GM18499 (cell line): ENCODE results near the gene SPDYE4.
A peak's percentile ranks its signal among the peaks of the same experiment; 100 is the strongest.
"Not testable (repeated sequence)": the region's sequence is repeated elsewhere in the genome, so short reads cannot be mapped to it uniquely, and the experiment has no call there.

Experiments used
- ATAC-seq: cut with Tn5 transposase; IDR thresholded peaks from one replicate; pipeline ENCODE4 v1.9.1; 2021; ENCODE audit warnings: moderate number of reproducible peaks; ENCODE audit not compliant: insufficient read depth, unreplicated experiment

Gene SPDYE4, protein sequence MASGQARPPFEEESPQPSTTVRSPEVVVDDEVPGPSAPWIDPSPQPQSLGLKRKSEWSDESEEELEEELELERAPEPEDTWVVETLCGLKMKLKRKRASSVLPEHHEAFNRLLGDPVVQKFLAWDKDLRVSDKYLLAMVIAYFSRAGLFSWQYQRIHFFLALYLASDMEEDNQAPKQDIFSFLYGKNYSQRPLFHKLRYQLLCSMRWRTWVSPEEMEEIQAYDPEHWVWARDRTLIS

DNA sequence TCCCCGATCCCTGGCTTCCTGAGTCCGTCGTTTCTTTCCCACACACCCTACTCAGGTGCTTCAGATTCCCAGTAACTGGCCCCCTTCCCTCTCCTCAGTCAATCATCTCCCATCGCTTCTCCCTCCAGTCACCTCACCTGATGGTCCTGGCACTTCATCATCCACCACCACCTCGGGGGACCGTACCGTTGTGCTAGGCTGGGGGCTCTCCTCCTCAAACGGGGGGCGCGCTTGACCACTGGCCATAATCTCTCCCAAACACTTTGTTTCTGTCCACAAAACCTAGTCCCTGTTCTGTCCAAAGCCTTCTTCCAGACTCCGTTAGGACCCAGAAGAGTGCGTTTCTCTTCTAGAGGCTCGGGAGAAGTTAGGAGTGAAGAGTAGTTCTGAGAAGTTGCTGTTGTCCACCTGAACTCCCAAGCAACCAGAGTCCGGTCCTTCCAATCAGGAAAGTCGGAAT, at the start of gene SPDYE4:
Gene SPDYE4 (minus strand): TSS at position 410 of the 460 bp plus-strand sequence. CDS start 164 bp downstream, at position 246.
- no peak for ATAC-seq

DNA sequence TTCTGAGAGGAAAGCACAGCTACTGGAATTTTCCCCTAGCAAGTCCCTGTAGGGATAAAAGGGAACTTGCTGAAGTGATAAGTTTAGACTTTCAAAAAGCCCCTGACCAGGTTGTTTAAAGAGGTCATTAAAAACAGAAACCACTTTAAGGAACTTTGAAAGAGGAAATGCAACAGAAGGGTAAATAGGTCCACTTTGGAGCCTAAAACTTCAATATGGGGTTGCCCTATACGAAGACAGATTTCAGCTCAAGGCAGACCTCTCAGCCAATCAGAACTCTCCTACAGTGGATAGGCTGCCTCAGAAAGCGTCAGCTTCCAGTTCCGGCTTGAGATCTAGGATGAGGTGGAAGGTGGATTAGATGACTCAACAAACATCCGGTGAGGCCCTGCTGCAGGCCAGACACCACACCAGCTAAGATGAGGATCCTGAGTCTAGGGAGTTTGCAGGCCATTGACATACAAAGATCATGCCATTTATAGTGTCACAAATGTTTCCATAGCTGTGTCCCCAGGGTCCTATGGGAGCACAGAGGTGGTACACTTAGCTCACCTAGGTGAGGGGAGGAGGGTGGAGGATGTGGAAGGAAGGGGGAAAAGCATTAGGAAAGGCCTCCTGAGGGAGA, 48.7 kb upstream of the SPDYE4 start:
- peak; percentile 65 for ATAC-seq

DNA sequence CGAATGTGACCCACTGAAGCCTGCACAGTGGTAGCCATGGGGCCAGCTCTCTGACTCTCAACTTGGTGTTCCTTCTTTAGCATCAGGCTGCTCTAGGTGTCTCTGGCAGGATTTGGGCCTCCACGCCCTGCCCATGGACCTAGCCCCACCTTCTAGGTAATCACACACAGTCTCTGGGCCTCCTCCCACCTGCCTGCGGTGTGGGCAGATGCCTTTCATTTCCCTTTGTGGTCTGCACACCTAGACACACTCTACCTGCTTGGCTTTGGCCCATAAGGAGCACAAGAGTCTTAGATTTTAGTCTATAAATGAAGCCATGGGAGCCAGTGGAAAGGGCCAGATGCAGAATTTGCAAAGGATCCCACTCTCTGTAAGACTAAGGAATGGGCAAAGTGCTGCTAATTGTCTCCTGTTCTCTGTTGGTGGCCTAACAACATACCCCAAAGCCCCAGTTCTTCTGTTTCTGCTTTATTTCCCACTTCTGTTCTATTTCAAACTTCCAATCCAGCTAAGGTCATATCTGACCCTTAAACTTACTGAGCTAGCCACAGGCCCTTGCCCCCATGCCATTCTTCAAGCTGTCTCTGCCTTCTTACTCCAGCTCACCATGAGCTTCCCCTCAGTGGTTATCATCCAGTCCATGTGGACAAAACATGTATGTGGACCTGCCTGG, 48.0 kb upstream of the SPDYE4 start:
- no peak for ATAC-seq

DNA sequence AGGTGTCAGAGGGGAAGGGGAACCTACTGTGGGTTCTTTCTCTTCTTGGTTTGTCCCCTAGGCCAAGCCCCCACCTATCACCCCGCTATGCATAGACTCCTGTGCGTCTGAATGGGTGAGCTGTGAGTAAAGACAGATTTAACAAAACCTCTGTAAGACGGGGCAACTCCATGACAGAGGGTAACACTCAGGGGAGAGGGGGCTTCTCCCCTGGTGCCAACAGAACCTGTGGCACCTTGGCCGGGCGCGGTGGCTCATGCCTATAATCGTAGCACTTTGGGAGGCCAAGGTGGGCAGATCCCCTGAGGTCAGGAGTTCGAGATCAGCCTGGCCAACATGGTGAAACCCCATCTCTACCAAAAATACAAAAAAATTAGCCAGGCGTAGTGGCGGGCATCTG, 47.0 kb upstream of the SPDYE4 start:
- ATAC-seq: not testable (repeated sequence)

DNA sequence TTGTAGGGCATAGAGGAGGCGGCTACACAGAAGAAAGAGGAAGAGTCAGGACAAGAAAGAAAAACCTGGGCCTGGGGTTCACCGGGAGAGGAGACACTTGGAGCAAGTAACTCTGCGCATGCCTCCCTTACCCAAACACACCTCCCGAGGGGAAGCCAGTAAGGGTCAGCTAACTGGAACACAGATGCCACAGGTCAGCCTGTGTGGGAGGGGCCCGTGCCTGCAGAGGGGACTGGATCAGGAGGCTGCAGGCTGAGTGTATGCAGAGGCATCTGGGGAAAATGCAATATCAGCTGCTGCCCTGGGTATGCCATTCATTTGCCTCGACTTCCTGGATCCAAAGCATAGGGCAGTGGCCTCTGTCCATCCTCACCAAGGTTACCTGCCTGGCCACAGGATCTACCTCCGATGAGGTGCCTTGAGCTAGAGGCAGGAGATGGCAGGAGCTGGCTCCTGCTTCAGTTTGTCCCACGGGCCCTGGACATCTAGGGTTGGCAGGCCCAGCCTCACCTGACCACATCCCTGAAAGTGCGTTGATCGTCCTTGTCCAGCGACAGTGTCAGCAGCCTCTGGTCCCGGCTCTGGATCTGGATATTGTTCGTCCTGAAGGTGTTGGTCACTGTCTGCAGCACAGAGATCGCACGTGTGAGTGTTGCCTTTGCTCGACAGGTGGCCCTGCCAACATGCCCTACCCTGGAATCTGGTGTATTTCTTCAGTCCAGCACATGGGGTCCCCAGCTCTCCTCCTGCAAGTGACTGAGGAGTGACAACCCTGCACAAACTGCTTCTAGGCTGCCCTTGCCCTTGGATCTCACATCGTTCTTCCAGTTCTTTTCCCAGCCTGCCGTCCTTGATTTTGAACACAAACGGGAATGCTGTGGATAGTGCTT, 45.4 kb upstream of the SPDYE4 start:
- ATAC-seq: no peak

DNA sequence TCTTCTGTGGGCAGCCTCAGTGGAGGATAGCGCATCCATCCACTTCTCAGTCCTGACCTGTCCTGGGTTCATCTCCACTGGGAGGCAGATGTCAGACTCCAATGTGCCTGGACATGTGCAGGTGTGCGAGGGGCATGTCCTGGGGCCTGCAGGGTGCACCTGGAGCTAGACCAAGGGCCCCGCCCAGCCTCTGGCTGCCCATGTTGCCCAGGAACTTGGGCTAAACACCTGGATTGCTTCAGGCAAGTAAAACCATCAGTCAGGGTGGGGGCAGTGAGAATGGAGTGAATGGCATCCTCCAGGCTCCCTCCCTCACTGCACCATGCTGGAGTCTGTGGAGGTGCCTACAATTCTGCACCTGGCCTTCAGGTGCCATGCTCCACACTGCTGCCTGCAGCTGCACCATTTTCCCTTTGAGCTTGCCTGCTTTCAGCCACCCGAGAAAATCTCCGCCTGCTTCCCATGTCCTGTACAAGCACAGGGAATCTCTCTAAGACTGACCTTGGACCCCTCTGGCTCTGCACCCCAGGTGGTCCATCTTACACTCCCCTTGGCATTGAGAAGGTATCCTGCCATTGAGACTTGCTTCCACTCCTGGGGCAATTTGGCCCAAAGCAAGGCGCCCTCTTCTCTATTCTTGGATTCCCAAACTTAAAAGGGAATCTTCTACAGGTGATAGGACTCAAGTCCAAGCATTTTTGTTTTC, 42.9 kb upstream of the SPDYE4 start:
- ATAC-seq: no peak

DNA sequence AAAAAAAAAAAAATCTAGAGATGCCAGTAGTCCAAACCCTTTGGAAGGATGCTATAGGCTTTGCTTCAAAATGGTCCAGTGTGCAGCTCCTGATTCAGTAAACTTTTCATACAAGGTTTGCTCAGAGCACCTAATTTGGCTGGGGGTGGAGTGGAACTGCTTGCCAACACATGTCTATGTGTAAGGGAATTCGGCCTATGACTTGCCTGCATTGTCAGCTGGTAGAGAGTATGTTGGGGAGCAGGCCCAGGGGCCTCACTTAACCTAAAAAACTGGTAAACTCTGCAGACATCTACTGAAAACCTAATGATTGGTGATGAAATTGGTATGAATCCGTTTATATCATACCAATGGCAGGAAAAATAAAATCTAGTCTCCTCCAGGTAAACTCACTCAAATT, 42.3 kb upstream of the SPDYE4 start:
- no peak for ATAC-seq

DNA sequence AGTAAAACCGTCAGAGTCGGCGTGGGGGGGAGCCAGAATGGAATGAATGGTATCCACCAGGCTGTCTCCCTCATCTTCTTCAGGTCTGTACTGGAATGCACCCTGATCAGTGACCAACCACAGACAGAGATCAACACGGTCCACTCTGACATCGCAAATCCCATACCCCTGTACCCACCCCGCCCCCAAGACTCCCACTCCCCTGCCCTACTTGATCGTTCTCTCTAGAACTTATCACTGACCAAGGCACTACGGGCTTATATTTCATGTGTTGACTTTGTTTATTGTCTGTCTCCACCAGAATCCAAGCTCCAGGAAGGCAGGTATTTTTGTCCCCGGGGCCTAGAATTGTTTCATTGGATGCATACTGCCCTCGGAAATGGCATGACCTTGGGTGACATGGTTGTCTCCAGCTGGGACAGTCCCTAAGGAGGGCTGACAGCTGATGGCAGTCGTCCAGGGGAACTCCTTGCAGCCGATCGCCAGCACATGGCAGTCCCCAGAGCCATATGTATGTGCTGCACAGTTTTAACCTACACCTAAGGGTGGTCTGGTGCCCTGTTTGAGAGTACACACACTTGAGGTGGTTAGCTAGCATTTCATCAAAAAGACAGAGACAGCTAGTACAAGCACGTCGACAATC, 41.3 kb upstream of the SPDYE4 start:
- ATAC-seq: no peak

DNA sequence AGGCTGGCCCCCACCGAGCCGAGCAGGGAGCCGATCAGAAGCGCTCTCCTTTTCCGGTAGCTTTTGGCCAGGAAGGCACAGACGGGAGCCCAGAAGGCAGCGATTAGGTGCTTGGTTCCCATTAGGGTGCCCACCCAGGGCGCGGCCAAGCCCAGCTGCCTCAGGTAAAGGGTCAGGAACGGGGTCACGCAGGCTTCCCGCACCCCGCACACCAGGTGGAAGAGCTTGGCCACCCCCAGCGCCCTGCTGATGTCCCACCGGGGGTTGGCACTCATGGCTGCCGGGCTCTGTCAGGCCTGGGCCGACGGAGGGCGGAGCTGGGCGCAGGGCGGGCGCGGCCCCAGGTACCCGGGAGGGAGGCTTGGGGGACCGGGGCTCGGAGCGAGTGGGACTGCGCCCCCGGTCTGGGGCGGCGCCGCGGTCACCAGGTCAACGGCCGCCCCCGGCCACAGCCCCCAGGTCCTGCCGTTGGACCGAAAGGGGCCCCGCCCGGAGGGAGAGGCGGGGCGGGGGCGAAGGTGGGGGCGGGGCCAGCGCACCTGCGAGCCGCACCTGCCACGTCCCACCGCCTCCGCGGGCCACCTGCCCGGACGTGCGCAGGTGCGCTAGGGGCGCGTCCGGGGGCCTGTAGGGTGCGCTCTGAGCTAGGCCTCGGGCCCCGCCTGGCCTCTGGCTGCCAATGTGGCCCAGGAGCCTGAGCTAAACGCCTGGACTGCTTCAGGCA, 40.7 kb upstream of the SPDYE4 start, which contains the start of gene MFSD6L:
Gene MFSD6L (minus strand): TSS at position 520 of the 724 bp plus-strand sequence. CDS start 245 bp downstream, at position 275.
- no peak for ATAC-seq

DNA sequence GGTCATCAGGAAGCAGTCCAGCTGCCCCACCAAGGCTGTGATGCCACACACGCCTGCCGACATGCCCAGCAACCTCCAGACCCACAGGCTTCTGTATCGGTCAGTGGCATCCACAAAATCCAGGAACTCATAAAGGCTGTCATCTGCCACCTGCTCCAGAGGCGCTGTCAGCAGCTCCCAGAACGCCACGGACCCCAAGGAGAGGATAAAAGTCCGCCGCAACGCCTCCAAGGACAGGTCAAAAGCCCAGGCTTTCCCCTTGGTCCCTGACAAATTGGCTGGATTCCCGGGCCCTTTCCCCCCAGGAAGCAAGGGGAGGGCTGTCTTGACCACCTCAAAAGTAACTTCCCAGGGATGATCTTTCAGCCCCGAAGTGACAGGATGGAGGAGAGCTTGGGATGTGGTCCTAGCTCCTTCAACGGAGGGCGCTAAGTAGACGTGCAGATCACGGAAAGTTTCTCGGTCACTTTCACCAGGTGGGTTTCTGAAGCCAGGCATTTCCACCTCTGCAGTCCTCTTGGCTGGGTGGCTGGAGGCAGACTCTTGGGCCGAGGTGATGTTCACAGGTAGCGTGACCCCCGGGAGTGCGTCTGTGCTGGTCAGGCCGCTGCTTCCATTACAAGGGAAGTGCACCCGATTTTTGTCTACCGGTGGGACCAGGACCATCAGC, 40.0 kb upstream of the SPDYE4 start:
- no peak for ATAC-seq

DNA sequence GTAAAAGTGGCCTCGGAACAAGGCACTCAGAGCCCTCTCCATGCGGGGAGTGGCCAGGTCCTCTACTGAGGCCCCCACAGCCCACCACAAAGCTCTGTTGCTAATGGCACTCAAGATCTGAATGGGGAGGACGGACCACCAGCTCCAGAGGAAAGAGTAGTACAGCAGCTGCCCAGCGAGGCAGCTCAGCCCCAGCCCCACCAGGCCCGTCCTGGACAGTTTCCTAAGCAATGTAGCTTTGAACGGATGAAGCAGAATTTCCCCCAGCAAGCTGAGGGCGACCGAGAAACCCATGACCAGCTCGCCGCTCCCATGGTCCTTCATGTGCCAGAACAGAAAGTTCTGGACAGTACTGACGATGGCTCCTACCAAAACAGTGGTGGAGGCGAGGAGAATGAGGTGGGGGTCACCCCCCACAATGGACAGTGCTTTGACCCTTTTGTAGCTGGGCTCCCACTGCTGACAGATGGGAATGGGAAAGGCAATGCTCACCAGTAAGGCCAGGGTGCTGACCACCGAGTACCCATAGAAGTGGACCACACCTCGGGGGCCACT, 39.4 kb upstream of the SPDYE4 start:
- no peak for ATAC-seq

DNA sequence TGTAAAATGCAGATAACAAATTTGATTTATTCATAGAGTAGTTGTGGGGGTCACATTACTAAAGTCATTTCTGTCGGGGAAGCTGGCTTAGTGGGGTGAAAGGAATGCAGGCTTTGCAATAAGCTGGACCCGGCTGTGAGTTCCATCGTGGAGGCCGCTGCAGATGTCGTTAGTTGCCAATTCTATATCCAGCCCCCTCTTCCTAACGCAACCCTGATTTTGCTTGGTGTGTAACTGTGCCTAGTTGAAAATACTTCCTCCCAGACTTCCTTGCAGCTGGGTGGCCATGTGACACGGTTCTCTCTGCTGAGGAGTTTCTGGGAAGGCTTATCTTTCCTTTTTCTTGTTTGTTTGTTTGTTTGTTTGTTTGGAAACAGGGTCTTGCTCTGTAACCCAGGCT, 36.3 kb upstream of the SPDYE4 start:
- no peak for ATAC-seq

DNA sequence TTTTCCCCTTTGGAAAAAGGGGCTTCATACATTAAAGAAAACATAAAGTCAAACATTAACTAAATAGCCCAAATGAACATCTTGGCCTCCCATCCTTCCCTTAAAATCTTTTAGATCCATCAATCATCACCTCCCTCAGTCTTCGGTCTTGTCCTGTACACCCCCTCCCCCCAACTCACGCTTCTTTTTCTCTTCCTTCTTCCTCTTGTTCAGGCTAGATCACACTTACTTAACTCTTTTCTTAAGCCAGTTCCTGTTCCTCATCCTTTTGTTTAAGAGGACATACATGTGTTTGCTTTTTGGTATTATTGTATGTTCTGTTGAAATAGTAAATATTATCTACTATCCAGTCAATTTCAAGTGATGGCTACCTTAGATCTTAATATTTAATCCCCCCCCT, 35.3 kb upstream of the SPDYE4 start:
- no peak for ATAC-seq

DNA sequence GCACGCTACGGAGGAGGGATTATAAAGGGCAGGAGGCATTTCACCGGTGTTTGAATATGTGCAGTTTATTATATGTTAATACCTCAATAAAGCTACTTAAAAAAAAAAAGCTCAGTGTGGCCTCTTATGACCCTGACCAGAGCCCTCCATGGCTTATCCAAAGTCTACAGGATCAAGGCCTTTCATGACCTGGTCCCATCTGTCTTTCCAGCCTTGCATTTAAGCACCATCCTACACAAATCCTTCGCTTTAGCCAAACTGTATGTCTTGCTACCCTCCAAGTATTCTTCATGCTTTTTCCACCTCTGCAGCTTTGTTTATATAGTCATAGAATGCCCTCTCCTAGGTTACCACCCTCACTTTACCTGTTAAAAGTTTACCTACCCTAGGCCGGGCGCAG, 34.3 kb upstream of the SPDYE4 start:
- ATAC-seq: no peak

DNA sequence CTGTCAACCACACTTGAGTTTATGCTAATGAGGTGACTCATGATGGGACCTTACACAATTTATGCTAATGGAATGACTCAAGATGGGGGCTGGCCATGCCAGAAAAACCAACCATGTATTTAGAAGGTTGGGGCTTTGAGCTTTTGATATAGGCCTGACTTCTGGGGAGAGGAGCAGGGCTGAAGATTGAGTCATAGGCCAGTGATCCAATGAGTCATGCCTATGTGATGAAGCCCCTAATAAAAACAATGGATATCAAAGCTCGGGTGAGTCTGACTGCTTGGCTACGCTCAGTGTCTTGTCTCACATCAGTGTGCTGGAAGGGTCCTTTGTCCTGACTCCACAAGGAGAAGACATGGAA, 33.5 kb upstream of the SPDYE4 start:
- ATAC-seq: no peak

DNA sequence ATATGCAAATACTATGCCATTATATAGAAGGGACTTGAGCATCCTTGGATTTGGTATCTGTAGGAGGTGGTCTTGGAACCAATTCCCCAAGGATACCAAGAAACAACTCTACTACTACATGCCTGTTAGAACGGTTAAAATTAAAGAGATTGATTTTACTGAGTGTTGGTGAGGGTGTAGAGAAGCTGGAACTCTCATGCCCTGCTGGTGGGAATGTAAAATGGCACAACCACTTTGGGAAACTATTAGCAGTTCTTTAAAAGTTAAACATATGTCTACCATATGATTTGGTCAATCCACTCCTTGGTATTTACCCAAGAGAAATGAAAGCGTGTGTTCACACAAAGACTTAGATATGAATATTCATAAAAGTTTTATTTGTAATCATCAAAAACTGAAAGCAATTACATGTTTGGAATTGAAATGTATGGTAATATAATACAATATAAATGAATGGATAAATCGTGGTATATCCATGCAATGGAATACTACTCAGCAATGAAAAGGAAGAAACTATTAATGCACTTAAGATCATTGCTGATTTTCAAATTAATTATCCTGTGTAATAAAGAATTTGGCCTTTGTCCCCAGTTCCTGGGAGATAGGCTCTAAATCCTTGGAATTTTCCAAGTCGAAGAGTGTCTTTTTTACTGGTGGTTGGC, 33.0 kb upstream of the SPDYE4 start:
- ATAC-seq: no peak

DNA sequence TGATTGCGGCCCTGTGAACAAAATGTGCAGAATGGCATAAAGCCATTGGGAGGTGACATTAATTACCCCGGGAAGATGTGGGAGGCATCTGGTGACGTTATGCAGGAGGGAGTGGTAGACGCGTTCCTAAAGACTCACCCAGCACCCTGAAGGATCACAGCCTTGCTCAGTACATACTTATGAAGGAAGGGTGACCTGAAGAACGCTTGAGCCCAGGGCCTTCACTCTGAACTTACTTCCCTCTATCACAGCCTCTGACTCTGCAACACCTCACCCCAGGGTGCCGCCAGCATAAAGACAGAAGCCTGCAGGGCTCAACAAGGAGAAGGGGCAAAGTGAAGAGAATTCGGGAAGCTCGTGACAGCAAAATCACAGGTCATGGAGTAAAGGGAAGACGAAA, 31.4 kb upstream of the SPDYE4 start:
- ATAC-seq: no peak

DNA sequence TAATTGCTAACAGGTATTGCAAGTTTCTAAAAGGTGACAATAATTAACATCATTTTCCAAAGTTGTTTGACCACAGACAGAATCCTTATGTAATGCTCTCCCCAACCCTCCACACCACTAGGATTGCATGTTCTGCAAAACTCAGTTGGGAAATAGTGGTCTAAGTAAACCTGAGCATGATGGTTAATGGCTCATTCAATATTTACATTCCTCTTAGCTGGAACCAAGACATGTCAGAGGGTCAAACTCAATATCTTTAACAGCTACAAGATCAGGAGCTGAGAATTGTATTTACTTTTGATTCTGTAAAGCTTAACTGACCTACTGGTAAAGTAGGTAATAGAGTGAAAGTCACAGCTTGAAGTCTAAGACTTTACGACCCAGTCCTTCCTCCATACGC, 30.7 kb upstream of the SPDYE4 start:
- no peak for ATAC-seq
